ENCODE data around the gene LTBP3.

LTBP3 gene

GRCh38 chr11:65558002-65558929 lies at the start of gene LTBP3:
Gene LTBP3, minus strand, starts transcription at chr11:65558359. Its CDS starts 400 bp downstream, at chr11:65557959.
- DNase-seq: peak; percentile 64

DNA sequence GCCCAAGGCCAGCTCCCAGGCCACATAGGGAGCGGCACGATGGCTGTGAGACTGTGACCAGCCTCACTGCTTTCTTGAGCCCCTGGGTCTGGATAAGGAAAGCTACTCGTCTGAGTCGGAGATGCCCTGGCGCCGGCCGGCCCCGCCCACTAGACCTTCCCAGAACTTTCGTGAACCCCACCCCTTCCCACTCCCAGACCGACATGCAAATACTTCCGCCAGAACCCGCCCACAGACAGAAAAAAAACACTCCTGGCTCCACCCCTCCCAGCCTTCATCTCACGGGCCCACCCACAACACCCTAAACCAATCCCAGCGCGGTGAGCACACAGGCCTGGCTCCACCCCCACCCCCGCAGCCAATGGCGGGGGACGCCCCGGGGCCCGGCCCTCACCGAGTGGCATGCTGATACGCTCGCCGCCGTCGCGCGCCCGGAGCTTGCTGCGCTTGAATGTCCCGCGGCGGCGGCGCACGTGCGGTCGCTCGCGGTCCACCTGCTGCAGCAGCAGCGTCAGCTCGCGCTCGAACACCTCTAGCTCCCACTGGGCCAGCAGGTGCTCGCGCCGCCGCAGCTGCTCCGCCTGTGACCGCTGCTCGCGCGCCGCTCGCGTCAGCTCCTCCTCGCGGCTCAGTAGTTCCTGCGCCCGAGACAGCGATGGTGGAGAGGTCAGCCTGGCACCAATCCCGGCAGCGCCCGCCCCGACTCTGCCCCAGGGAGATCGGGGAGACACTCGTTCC lies 48.9 kb upstream of the LTBP3 start:
- peak; percentile 33 for DNase-seq

- no peak for DNase-seq
Observed at GRCh38 chr11:65604258-65604657, 46.1 kb upstream of the LTBP3 start.

DNA sequence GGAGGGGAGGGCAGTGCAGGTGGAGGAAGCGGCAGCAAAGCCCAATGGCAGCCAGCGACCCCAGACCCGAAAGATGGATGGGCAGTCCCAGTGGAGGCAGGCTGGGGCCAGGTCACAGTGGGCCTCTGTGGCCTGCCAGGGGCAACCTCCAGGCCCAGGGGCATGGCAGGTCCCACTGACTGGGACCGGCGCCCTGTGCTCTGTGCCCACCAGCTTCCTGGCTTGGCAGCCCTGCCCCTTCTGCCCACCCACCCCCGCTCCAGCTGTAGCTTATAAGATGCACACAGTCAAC lies 41.7 kb upstream of the LTBP3 start:
- DNase-seq: no peak

- no peak for DNase-seq
Observed at GRCh38 chr11:65599216-65599954, 41.2 kb upstream of the LTBP3 start.

GRCh38 chr11:65598258-65598699 lies 40.1 kb upstream of the LTBP3 start:
- DNase-seq: no peak

GRCh38 chr11:65596520-65596919 lies 38.4 kb upstream of the LTBP3 start:
- no peak for DNase-seq

DNA sequence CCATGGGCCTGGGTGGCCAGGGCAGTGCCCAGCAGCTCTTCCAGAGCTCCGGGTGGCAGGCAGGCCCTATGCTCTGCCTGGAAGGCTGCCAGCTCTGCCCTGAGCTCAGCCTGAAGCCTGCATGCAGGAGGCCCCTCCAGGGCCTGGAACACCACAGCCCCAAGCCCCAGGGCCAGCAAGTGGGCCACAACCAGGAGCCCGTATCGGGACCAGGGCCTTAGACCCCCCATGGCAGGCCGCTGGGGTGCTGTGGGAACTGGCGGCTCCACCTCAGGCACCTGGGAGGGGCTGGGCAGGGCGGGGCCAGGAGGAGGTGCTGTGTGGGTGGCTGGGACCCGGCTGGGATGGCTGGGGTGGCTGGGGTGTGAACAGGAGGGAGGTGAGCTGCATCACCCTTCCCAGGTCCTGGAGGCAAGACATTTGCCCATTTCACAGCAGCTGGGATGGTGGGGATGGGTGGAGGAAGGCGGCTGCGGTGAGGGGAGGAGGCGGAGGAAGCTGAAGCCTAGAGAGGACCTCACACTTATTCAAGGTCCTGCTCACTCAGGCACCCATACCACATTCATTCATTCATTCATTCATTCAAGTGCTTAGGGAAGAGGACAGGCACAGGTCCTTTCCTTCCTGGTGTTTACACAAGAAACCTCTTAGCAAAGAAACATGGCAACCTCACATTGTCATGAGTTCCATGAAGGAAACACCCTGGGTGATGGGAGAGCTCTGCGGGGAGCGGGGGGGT lies 37.6 kb upstream of the LTBP3 start, which contains the start of gene KCNK7:
KCNK7 (minus strand) TSS at position 258 of the 739 bp plus-strand sequence; CDS start at position 230, 28 bp downstream.
- peak; percentile 40 for DNase-seq

DNA sequence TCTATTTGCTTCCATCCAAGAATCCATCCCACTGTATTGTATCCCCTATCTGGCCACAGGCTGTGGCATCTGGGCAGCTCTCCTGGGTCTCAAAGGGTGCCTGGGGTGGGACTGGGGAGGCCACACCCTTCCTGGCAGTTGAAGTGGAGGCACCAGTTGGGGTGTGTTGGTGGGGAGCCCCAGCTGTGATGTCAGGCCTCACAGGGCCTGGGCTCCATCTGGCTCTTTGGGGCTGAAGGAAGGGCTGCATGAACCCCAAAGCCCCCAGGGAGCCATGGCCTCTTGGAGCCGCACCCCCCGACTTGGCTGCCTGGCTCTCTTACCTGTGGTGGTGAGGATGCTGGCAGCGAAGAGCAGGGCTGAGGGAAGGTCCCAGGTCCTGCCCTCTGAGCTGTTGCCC lies 37.0 kb upstream of the LTBP3 start:
- no peak for DNase-seq

DNA sequence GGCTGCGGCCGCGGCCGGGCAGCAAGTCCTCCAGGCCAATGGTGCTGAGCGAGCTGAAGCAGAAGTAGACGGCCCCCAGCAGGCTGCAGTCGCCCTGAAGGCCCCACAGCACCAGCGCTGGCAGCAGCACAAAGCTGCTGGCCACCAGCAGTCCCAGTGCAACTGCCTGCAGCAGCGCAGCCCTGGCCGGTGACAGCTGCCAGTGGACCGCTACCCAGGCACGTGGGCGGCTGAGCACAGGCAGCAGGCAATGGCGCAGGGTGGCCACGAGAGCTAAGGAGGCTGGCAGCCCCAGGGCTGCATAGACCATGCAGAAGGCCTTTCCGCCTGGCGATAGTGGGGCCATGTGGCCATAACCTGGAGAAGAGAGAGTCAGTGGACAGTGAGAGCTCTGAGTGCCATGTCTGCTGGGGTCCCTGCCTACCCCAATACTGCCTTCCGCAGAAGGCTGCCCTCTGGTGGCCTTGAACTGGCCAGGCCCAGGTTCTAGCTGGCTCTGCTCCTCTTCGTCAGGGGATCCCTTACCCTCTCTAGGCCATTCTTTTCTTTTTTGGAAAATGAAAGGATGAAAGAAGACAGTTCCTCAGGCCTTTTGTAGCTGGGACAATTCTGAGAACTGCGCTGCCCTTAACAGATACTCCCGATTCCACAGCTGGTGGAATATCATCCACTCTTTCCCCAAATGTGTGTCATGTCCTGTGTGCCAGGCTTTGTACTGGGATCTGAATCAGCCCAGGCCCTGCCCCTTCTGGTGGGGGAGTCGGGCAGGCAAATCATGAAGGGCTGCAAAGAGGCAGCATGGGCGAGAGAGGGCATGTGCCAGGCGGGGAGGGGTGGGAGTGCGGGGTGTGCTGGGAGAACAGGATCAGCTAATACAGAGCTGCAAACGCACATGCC lies 35.6 kb upstream of the LTBP3 start:
- peak; percentile 60 for DNase-seq

GRCh38 chr11:65592858-65593517 lies 34.8 kb upstream of the LTBP3 start:
- no peak for DNase-seq

DNA sequence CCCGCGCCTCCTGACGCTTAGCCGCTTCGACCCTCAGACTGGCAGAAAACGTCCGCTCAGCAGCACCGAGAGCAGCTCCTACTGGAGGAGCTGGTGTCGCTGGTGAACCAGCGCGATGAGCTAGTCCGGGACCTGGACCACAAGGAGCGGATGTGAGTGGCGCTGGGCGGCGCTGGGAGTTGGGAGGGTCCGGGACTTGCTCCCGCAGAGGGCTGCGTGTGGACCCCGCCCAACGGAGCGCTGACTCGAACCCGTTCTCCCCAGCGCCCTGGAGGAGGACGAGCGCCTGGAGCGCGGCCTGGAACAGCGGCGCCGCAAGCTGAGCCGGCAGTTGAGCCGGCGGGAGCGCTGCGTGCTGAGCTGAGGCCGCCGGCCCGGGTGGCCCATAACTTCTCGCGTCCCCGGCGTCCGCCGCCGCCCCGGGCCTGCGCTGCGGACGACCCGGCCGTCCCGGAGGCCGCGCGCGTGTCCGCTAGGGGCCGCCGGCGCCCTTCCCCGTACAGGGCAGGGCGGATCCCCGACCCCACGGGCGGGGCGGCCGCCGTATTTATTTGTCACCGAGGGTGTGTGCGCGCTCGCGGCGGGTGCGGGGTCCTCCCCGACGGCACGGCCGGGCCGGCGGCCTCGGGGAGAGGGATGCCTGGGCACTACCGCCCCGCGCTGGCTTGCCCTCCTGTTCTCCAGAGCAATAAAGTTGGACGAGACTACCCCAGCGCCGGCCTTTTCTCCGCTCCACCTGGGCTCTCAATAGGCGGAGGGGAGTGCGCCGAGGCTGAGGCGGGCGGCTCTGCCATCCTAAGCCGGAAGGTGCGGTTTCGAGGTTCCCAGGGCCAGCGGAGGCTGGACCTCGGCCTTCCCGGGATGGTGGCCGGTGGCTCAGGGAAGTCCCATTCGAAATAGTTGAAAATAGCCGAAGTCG lies 34.0 kb upstream of the LTBP3 start:
- DNase-seq: no peak

GRCh38 chr11:65590240-65590738 lies 32.1 kb upstream of the LTBP3 start:
- DNase-seq: no peak

GRCh38 chr11:65589444-65590239 lies 31.5 kb upstream of the LTBP3 start:
- DNase-seq: peak; percentile 48

- peak; percentile 88 for DNase-seq
Observed at GRCh38 chr11:65588199-65589054, 30.3 kb upstream of the LTBP3 start.

DNA sequence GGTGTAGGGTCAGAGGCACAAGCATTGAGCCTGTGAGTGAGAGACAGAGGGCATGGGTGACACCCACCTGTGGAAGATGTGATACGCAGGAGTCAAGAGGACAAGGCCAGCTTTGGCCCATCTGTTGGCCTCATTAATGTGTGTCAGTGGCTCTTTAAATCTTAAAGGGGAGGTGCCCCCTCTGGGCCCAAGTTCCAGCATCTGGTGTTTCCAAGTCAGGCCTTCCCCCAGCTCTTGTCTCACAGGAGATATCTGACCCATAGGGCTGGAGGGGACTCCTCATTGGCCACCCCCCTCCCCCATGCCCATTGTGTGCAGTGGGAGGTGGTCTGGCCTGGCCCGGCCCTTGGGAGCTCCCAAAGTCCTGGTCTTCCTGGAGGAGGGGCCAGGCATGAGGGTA lies 28.5 kb upstream of the LTBP3 start:
- no peak for DNase-seq

DNA sequence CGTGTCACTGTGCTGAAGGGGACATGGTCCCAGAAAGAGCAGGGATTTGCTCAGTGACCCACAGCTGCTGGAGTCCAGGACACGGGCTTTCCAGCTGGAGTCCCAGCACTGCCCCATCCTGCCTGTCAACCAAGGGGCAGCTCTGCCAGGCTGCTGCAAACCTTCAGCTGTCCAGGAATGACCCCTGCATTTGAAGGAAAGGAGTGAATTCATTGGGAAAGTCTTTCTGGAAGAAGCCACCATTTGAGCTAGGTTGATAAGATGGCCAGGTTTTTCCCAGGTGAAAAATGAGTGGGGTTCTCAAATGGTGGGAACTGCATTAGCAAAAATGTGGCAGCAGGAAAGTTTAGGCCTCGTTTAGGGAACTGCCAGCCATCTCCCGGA lies 28.1 kb upstream of the LTBP3 start:
- no peak for DNase-seq
